H1 (cell line): ENCODE data around the gene ARHGAP8.

Experiments
- ASH2L ChIP-seq: fragments of 200-600, 300-600 bp; sonication (generic); IDR thresholded peaks from one replicate; pipeline ENCODE4 v1.7.1; 2017; ENCODE audit warnings: low read length
- CEBPB ChIP-seq: IDR thresholded peaks from 2 replicates; pipeline ENCODE4 v1.6.1; 2012; ENCODE audit warnings: low read depth, low read length
- KDM4A ChIP-seq: IDR thresholded peaks from one replicate; pipeline ENCODE4 v1.7.1; 2012; ENCODE audit warnings: low read depth, mild to moderate bottlenecking, moderate library complexity, low read length, inconsistent platforms; ENCODE audit not compliant: severe bottlenecking
- MAFK ChIP-seq: IDR thresholded peaks from 2 replicates; pipeline ENCODE4 v1.6.1; 2012; ENCODE audit warnings: low read depth, mild to moderate bottlenecking, improper control_type of control experiment, low read length
- YY1 ChIP-seq: IDR thresholded peaks from 2 replicates; pipeline ENCODE4 v1.6.1; 2011; ENCODE audit warnings: low read depth, mild to moderate bottlenecking, low read length
- TF ChIP-seq, protein P1 (sequence below): IDR thresholded peaks from 2 replicates; pipeline ENCODE4 v1.6.1; 2011; ENCODE audit warnings: low read depth, mild to moderate bottlenecking, low read length; ENCODE audit not compliant: insufficient read depth
- TF ChIP-seq, protein P2 (sequence below), 3 experiments: IDR thresholded peaks; 1 replicate in 2 of 3; 2 replicates in 1 of 3; pipeline versions ENCODE4 v1.5.1 to v1.6.1; 2011; ENCODE audit warnings: low read length in 3 of 3, mild to moderate bottlenecking in 3 of 3, inconsistent platforms in 2 of 3, low read depth in 1 of 3, moderate library complexity in 1 of 3; ENCODE audit not compliant: insufficient read depth in 1 of 3; ENCODE audit errors: control extremely low read depth in 1 of 3

DNA sequence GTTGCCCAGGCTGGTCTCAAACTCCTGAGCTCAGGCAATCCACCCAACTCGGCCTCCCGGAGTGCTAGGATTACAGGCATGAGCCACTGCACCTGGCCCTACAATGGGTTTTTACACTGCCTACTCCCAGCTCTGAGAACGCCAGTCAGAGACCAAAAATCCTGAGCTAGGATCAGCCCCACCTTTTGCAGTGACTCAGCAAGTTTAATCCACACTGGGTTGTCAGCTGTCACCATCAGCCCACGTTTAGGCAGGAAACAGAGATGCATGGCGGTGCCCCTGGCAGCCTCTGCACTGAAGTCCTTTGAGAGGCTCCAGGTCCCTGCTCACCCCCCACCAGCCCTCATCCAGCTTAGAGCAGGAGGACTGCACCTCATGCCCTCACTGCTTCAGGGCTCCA lies 117.6 kb downstream of the ARHGAP8 start:
- TF ChIP-seq MAFK (peak; percentile 87), KDM4A (no peak), ASH2L (no peak), YY1 (no peak), CEBPB (no peak)
- TF ChIP-seq, protein P1, sequence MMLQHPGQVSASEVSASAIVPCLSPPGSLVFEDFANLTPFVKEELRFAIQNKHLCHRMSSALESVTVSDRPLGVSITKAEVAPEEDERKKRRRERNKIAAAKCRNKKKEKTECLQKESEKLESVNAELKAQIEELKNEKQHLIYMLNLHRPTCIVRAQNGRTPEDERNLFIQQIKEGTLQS: no peak
- TF ChIP-seq, protein P2, sequence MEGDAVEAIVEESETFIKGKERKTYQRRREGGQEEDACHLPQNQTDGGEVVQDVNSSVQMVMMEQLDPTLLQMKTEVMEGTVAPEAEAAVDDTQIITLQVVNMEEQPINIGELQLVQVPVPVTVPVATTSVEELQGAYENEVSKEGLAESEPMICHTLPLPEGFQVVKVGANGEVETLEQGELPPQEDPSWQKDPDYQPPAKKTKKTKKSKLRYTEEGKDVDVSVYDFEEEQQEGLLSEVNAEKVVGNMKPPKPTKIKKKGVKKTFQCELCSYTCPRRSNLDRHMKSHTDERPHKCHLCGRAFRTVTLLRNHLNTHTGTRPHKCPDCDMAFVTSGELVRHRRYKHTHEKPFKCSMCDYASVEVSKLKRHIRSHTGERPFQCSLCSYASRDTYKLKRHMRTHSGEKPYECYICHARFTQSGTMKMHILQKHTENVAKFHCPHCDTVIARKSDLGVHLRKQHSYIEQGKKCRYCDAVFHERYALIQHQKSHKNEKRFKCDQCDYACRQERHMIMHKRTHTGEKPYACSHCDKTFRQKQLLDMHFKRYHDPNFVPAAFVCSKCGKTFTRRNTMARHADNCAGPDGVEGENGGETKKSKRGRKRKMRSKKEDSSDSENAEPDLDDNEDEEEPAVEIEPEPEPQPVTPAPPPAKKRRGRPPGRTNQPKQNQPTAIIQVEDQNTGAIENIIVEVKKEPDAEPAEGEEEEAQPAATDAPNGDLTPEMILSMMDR (IDR thresholded peaks at IDR 0.05; ENCODE audit: control extremely low read depth in 1 of 3, insufficient read depth in 1 of 3, low read depth in 1 of 3, low read length in 3 of 3): no peak
